Loucy (cell line): ENCODE data around the gene GALNT9.

Source experiments
- EZH2phosphoT487 ChIP-seq: fragments of 200-600 bp; IDR thresholded peaks from 2 replicates; pipeline ENCODE4 v1.6.1; 2018; ENCODE audit warnings: antibody characterized with exemption, mild to moderate bottlenecking, moderate library complexity, borderline replicate concordance
- TF ChIP-seq, protein P1 (sequence below): fragments of 200-600 bp; sonication (generic); conservative IDR thresholded peaks from 2 replicates; pipeline ENCODE4 v1.5.1; 2014; ENCODE audit warnings: mild to moderate bottlenecking, antibody characterized with exemption, low read length

- TF ChIP-seq, protein P1, sequence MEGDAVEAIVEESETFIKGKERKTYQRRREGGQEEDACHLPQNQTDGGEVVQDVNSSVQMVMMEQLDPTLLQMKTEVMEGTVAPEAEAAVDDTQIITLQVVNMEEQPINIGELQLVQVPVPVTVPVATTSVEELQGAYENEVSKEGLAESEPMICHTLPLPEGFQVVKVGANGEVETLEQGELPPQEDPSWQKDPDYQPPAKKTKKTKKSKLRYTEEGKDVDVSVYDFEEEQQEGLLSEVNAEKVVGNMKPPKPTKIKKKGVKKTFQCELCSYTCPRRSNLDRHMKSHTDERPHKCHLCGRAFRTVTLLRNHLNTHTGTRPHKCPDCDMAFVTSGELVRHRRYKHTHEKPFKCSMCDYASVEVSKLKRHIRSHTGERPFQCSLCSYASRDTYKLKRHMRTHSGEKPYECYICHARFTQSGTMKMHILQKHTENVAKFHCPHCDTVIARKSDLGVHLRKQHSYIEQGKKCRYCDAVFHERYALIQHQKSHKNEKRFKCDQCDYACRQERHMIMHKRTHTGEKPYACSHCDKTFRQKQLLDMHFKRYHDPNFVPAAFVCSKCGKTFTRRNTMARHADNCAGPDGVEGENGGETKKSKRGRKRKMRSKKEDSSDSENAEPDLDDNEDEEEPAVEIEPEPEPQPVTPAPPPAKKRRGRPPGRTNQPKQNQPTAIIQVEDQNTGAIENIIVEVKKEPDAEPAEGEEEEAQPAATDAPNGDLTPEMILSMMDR: no peak
- no peak for TF ChIP-seq EZH2phosphoT487
Measured at GRCh38 chr12:132152953-132153352, 176.4 kb downstream of the GALNT9 start.
